NCI-H2107 treated with DMSO at 0.1 percent for 48 hours (cell line): Measurements from ENCODE around the gene PLEKHM3.
"Not testable (repeated sequence)": the region's sequence is repeated elsewhere in the genome, so short reads cannot be mapped to it uniquely, and the experiment has no call there.

Source experiments
- DNase-seq: peaks from one replicate; lab custom pipeline; 2025; ENCODE audit not compliant: unreplicated experiment; lab: John Stamatoyannopoulos, UW

Gene PLEKHM3

GRCh38 chr2:207926989-207927300 lies 98.4 kb downstream of the PLEKHM3 start:
- DNase-seq: no peak

- no peak for DNase-seq
These were observed 99.0 kb downstream of the PLEKHM3 start for GRCh38 chr2:207926133-207926988.

DNA sequence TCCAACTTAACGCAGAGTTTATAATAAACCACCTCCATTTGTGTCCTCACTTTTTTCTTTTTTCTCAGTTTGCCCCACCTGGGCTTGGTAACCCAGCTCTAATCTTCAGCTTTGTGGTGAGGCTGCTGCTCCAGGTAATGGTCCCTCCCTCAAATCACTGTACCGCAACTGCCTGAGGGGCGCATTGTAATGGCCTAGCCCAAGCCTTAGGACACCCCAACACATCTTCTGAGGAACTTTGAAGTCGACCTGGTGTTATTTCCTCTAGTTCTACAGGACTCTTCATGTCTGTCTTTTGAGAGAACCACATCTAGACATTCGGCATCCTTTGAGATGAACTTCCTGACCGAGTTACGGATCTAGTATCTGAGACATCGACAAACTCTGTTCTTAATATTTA lies 99.7 kb downstream of the PLEKHM3 start:
- no peak for DNase-seq

DNA sequence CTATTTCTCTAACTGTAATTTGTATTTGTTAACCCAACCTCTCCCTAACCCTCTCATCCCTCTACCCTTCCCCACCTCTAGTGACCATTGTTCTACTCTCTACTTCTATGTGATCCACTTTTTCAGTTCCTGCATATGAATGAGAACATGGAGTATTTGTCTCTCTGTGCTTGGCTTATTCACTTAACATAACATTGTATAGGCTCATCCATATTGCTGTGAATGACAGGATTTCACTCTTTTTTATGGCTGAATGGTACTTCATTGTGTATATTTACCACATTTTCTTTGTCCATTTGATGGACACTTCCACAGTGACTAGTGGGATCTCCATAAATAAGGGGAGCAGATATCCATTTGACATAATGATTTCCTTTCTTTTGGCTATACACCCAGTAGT lies 103.7 kb downstream of the PLEKHM3 start:
- DNase-seq: no peak

DNA sequence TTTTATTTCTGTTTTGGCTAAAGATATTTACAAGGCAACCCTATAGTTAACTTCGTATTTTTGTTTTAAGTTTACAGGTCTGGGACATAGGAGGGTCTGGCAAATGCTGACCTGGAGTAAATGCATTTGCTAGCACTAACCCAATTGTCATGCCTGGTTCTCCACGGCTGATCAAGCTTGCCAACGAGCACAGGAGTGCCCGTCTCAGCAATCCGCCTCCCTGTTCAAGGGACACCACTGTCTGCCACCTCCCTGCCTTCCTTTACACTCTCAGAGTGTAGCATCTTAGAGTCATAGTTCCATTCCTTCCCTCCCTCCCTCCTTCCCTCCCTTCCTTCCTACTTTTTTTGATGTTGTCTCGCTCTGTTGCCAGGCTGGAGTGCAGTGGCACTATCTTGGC lies 104.6 kb downstream of the PLEKHM3 start:
- DNase-seq: no peak

DNA sequence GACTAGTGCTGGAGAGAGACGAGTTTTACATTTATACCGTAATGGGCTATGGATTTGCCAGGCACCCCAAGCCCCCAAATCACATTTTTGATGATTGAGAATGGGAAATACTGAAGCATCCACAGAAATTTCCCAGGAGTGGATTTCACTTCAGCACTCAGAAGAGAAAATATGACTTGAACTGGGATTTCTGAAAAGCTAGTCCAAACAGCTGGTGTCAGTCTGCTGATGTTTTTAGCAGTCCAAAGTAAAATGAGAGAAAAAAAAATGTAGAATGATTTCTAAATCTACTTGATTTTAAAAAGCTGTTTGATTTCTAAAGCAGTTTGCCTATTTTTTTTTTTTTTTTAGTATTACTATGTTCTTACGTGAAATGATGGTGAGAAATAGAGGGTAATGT lies 105.0 kb downstream of the PLEKHM3 start:
- DNase-seq: no peak

DNA sequence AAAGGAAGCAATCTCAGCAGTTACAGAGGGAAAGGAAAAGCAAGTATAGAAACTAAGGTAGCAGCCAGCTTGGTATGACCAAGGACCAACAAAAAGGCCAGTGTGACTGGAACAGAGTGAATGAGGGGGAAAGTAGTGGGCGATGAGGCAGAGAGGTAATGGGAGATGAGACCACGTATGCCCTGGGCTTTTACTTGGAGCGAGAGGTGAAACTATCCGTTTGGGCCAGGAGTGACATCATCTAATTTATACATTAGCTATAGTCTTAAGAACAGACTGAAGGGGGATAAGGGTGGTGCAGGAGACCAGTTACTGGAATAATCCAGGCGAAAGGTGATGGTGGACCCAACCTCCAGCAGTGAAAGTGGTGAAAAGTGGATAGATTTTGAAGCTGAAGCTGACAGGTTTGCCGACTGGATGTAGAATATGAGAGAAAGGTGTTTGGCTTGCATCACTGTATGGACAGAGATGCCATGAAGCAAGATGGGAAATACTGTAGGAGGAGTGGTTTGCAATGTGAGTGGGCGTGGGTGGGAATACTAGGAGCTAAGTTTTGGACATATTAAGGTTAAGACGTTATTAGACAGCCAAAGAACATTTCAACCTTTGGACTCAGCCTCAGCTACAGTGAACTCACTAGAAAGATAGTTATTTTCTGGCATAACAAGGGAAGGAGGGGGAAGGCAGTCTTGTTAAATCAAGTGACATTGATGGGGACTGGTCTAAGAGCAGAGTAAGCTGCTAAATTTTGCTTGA lies 106.0 kb downstream of the PLEKHM3 start:
- no peak for DNase-seq

GRCh38 chr2:207914716-207915115 lies 110.6 kb downstream of the PLEKHM3 start:
- DNase-seq: no peak

DNA sequence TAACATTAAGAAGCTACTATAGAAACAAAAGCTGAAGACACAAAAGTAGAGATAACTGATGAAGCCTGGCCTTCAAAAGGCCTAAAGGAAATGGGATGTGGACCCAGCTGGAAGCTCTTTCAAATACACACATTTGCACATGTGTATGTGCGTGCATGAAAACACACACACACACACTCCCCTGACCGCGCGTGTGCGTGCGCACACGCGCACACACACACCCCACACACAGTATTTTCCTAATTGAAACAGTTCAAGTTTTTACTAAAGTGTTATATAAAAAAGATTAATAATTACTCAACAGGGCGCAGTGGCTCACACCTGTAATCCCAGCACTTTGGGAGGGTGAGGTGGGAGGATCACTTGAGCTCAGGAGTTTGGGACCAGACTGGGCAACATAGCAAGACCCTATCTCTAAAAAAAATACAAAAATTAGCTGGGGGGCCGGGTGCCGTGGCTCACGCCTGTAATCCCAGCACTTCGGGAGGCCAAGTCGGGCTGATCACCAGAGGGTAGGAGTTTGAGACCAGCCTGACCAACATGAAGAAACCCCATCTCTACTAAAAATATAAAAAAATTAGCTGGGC lies 111.5 kb downstream of the PLEKHM3 start:
- no peak for DNase-seq

DNA sequence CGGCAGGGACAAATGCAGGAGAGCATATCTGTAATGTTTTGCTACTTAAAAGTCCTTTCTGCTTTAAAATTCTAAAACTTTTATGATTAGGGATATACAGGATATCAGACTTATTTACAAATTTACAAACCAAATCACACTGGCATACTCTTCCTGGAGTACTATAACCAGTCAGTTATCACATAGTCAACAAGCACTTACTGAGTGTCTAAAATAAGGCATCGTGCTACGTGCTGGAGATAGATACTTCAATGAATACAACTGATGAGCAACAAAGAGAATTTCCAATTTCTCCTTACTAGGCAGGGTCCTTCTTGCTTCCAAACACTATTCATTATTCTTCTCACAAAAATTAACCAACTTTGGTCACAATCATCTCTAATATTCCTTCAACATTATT lies 113.5 kb downstream of the PLEKHM3 start:
- no peak for DNase-seq

GRCh38 chr2:207911215-207911614 lies 114.1 kb downstream of the PLEKHM3 start:
- no peak for DNase-seq

- DNase-seq: not testable (repeated sequence)
These were observed 118.8 kb downstream of the PLEKHM3 start for GRCh38 chr2:207906495-207906894.

DNA sequence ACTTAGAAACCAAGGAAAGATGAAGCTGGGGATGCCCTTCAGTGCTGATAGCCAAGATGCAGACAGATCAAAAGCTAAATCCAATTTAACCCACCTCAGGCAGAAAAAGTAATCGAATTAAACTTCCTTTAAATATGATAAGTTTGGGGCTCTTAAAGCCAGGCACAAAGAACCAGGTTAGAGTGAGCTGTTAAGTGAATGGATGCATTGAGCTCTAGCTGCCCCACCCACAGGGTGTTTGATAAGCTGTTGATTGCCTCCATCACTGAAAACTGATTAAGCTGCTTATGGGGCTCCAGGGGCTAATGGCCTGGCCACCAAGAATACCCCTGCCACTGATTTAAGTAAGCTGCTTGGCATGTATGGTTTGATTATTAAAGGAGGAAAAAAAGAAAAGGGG lies 119.8 kb downstream of the PLEKHM3 start:
- DNase-seq: no peak

DNA sequence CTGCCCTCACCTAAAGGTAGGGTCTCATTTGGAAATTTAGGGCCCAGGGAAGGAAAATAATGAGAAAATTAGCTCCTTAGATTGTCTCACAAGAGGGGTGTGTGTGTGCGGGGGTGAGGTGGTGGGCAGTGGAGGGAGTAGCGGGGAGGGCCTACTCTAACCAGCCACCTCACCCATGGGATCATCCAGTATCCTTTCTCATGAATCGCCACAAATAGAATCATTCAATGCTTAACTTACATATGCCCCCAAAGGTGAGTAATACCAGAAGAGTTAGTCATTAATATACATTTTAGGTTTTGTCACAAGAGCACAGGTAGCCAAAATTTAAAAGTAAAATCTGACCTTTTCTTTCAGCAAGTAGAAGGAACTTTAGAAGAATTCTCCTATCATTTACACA lies 122.1 kb downstream of the PLEKHM3 start:
- no peak for DNase-seq

DNA sequence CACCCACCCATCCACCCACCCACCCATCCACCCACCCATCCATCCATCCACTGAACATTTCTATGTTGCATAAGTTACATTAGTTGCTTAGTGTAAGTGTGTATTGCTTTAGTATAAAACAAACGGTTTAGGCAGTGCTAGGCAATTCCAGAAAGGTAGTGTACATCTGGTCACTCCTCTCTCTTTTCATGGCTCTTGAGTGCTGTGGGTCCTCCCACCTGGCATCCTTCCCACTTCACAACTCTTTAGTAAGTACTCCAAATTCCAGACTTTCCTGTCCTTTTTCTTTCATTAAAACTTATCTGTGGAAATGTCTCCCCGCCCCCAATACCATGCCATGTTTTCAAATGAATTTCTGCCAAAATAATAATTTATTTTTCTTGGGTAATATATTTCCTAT lies 122.5 kb downstream of the PLEKHM3 start:
- DNase-seq: no peak

- no peak for DNase-seq
These were observed 123.5 kb downstream of the PLEKHM3 start for GRCh38 chr2:207901829-207902228.

GRCh38 chr2:207901401-207901800 lies 123.9 kb downstream of the PLEKHM3 start:
- DNase-seq: peak; percentile 77

GRCh38 chr2:207898354-207898695 lies 127.0 kb downstream of the PLEKHM3 start:
- DNase-seq: no peak

DNA sequence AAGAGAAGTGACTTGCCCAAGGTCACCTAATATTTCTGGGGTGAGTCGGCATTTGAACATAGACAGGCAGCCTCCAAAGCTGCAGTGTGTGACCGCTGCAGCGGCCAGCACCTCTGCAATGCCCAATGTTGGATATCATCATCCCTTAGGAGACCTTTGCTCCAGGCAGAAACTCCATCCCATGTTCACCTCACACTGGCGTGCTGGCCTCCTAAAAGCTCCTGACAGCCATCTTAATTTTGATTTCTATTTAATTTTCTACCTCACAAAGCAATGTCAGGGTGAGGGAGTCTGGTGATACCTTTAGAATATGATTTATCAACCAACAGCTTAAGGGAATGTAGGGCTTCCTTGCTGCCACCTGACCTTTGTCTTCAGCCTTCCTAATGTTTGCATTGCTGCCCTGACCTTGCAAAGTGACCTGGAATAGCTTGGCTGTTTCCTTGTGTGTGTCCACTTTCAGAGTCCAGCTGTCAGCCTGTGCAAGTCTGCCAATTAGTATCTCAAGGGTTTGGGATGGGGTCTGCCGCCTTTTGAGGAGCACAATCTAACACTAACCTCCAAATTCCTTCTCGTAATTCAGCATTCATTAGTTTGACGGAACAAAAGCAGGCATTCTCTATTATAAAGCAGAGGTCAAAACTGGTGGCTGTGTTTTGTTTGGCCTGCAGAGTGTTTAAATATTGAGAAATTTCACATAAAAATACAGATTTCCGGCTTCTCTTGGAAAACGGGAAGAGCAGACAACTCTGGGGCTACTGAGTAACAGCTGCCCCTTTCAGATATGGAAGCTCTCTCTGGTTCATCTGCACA lies 127.6 kb downstream of the PLEKHM3 start:
- no peak for DNase-seq

GRCh38 chr2:207896525-207897285 lies 128.6 kb downstream of the PLEKHM3 start:
- no peak for DNase-seq
